HCT116 (cell line): ENCODE results near the gene SYMPK. TPM values are rescaled to one million over a fixed set of nuclear protein-coding genes. Genes with fewer than 3 reads are reported as not detected.

Experiments used
- ATAC-seq: fragments of 200-7000 bp; cut with Tn5 transposase; 2 replicates; pipeline ENCODE4 v1.9.1; 2020; ENCODE audit warnings: mild to moderate bottlenecking, moderate library complexity
- BruUV-seq: library from RNA; stranded (reverse); fragments of 400-500 nt; replicated peaks from 2 replicates; lab custom pipeline; 2021; lab: Mats Ljungman, UMichigan
- CTCF ChIA-PET: fragments of 300-600 bp; sonication (Branson Sonifier 250); formaldehyde crosslinking; loops from one replicate; lab custom pipeline; 2021; ENCODE audit warnings: antibody characterized with exemption; lab: Charles Lee
- POLR2A ChIA-PET: fragments of 300-600, 350-600 bp; sonication (Branson Sonifier 250); formaldehyde crosslinking; loops from one replicate; lab custom pipeline; 2021; ENCODE audit warnings: antibody characterized with exemption; lab: Charles Lee
- RAD21 ChIA-PET, 2 experiments: fragments of 300-600 bp; sonication (Branson Sonifier 250); formaldehyde crosslinking; loops; one replicate each; lab custom pipeline; 2023; ENCODE audit warnings: low total read pairs in 2 of 2; ENCODE audit not compliant: uncharacterized antibody in 2 of 2, unreplicated experiment in 2 of 2, low non-redundant PET in 1 of 2; lab: Charles Lee
- DNase-seq: peaks from one replicate; pipeline ENCODE4 v3.0.0-alpha.2; 2010; ENCODE audit warnings: low read depth, low spot score
- H2AFZ ChIP-seq: fragments of 200-600 bp; shearing (Covaris generic), sonication (generic); 2 replicates; pipeline ENCODE4 v1.6.1; 2017; ENCODE audit warnings: low read depth, mixed run types, mixed read lengths, antibody characterized with exemption, low read length; ENCODE audit not compliant: poor library complexity, severe bottlenecking
- H3K27ac ChIP-seq: 2 replicates; pipeline ENCODE4 v1.5.1; 2012; ENCODE audit warnings: low read depth, low read length
- H3K27me3 ChIP-seq: fragments of 200-600 bp; sonication (generic); 2 replicates; pipeline ENCODE4 v1.6.1; 2016; ENCODE audit warnings: mixed run types, low read length, mixed read lengths; ENCODE audit not compliant: insufficient read depth
- H3K36me3 ChIP-seq, 2 experiments: fragments of 200-500 bp in 1 of 2; fragments of 200-600 bp in 1 of 2; sonication (Bioruptor generic) in 1 of 2; sonication (generic) in 1 of 2; 2 replicates each; pipeline versions ENCODE4 v1.5.1 to v1.6.1; 2014 to 2016; ENCODE audit warnings: low read length in 2 of 2, inconsistent platforms in 1 of 2, mixed read lengths in 1 of 2, mixed run types in 1 of 2; ENCODE audit not compliant: insufficient read depth in 2 of 2, control insufficient read depth in 1 of 2
- H3K4me1 ChIP-seq, 2 experiments: fragments of 200-600 bp in 1 of 2; sonication (generic) in 1 of 2; 2 replicates each; pipeline versions ENCODE4 v1.5.1 to v1.6.1; 2012 to 2017; ENCODE audit warnings: low read length in 2 of 2, inconsistent platforms in 1 of 2, mild to moderate bottlenecking in 1 of 2, mixed read lengths in 1 of 2, mixed run types in 1 of 2, moderate library complexity in 1 of 2; ENCODE audit not compliant: insufficient read depth in 2 of 2, control insufficient read depth in 1 of 2
- H3K4me2 ChIP-seq: fragments of 200-600 bp; sonication (generic); 2 replicates; pipeline ENCODE4 v1.6.1; 2017; ENCODE audit warnings: mixed run types, low read length, mixed read lengths
- H3K4me3 ChIP-seq, 2 experiments: fragments of 200-600 bp in 1 of 2; sonication (generic) in 1 of 2; replicated peaks in 1 of 2; 2 replicates each; pipeline ENCODE4 v1.5.1; 2011 to 2016; ENCODE audit warnings: low read length in 2 of 2, control low read depth in 1 of 2, low read depth in 1 of 2, mild to moderate bottlenecking in 1 of 2, mixed read lengths in 1 of 2, mixed run types in 1 of 2
- H3K79me2 ChIP-seq: fragments of 200-600 bp; sonication (generic); 2 replicates; pipeline ENCODE4 v1.6.1; 2017; ENCODE audit warnings: mild to moderate bottlenecking, mixed run types, low read length, moderate library complexity, mixed read lengths; ENCODE audit not compliant: insufficient read depth
- H3K9ac ChIP-seq: fragments of 200-600 bp; sonication (generic); 2 replicates; pipeline ENCODE4 v1.6.1; 2016; ENCODE audit warnings: low read length, mixed read lengths
- H3K9me2 ChIP-seq: fragments of 200-600 bp; sonication (generic), shearing (Covaris generic); 2 replicates; pipeline ENCODE4 v1.6.1; 2017; ENCODE audit warnings: mixed run types, mild to moderate bottlenecking, moderate library complexity; ENCODE audit not compliant: insufficient read depth
- H3K9me3 ChIP-seq, 2 experiments: fragments of 200-500 bp in 1 of 2; fragments of 200-600 bp in 1 of 2; sonication (Bioruptor generic) in 1 of 2; sonication (generic) in 1 of 2; 2 replicates each; pipeline ENCODE4 v1.6.1; 2014 to 2017; ENCODE audit warnings: low read length in 2 of 2, mixed read lengths in 2 of 2, inconsistent platforms in 1 of 2, low read depth in 1 of 2, mild to moderate bottlenecking in 1 of 2, mixed run types in 1 of 2, moderate library complexity in 1 of 2; ENCODE audit not compliant: control insufficient read depth in 1 of 2, insufficient read depth in 1 of 2
- H4K20me1 ChIP-seq: fragments of 200-600 bp; sonication (generic), shearing (Covaris generic); 2 replicates; pipeline ENCODE4 v1.6.1; 2017; ENCODE audit warnings: mixed run types, mild to moderate bottlenecking, moderate library complexity; ENCODE audit not compliant: insufficient read depth
- ATF3 ChIP-seq: IDR thresholded peaks from 2 replicates; pipeline ENCODE4 v1.6.1; 2012
- CBX3 ChIP-seq: IDR thresholded peaks from 2 replicates; pipeline ENCODE4 v1.6.1; 2012; ENCODE audit warnings: low read depth
- EGR1 ChIP-seq: IDR thresholded peaks from 2 replicates; pipeline ENCODE4 v1.6.1; 2012; ENCODE audit warnings: low read depth
- ELF1 ChIP-seq: IDR thresholded peaks from 2 replicates; pipeline ENCODE4 v1.6.1; 2012; ENCODE audit warnings: low read depth, borderline replicate concordance
- EZH2 ChIP-seq: fragments of 200-600 bp; sonication (generic); IDR thresholded peaks from 2 replicates; pipeline ENCODE4 v1.6.1; 2017; ENCODE audit warnings: antibody characterized with exemption, mixed run types
- EZH2phosphoT487 ChIP-seq: fragments of 200-600 bp; IDR thresholded peaks from 2 replicates; pipeline ENCODE4 v1.6.1; 2018; ENCODE audit warnings: antibody characterized with exemption, borderline replicate concordance
- FOSL1 ChIP-seq: IDR thresholded peaks from 2 replicates; pipeline ENCODE4 v1.6.1; 2012; ENCODE audit warnings: low read depth
- JUND ChIP-seq: IDR thresholded peaks from 2 replicates; pipeline ENCODE4 v1.6.1; 2012
- MAX ChIP-seq: IDR thresholded peaks from 2 replicates; pipeline ENCODE4 v1.6.1; 2012
- POLR2A ChIP-seq: IDR thresholded peaks from 2 replicates; pipeline ENCODE4 v1.7.0; 2011; ENCODE audit warnings: borderline replicate concordance; ENCODE audit not compliant: insufficient read depth, insufficient read length; ENCODE audit errors: extremely low read depth
- POLR2AphosphoS5 ChIP-seq: IDR thresholded peaks from 2 replicates; pipeline ENCODE4 v1.6.1; 2011; ENCODE audit warnings: mild to moderate bottlenecking, low read depth, low read length, moderate library complexity
- RAD21 ChIP-seq: IDR thresholded peaks from 2 replicates; pipeline ENCODE4 v1.6.1; 2012; ENCODE audit warnings: low read depth, mild to moderate bottlenecking
- SP1 ChIP-seq: IDR thresholded peaks from 2 replicates; pipeline ENCODE4 v1.6.1; 2012; ENCODE audit warnings: low read depth
- SRF ChIP-seq: IDR thresholded peaks from 2 replicates; pipeline ENCODE4 v1.6.1; 2012; ENCODE audit warnings: low read depth
- TCF7L2 ChIP-seq: IDR thresholded peaks from 2 replicates; pipeline ENCODE4 v1.7.0; 2011; ENCODE audit warnings: borderline replicate concordance, inconsistent platforms; ENCODE audit not compliant: insufficient read depth, insufficient read length; ENCODE audit errors: extremely low read depth
- YY1 ChIP-seq: IDR thresholded peaks from 2 replicates; pipeline ENCODE4 v1.6.1; 2011; ENCODE audit warnings: low read length, low read depth, moderate library complexity, mild to moderate bottlenecking; ENCODE audit not compliant: insufficient replicate concordance; ENCODE audit errors: extremely low read depth
- ZFX ChIP-seq: fragments of 450-650 bp; IDR thresholded peaks from 2 replicates; pipeline ENCODE4 v1.6.1; 2017
- ZNF274 ChIP-seq: fragments of 200-500 bp; sonication (Bioruptor generic); IDR thresholded peaks from 2 replicates; pipeline ENCODE4 v1.6.1; 2014; ENCODE audit warnings: mild to moderate bottlenecking, low read depth, low read length, inconsistent platforms
- intact Hi-C: fragments of 100-400 bp; cut with micrococcal nuclease; formaldehyde crosslinking; loops from 2 replicates; pipeline ENCODE4 v1.10.0; 2022
- total RNA-seq: library from RNA; stranded (reverse); gene quantifications from one replicate; pipeline ENCODE4 v1.2.1, GENCODE V29; 2021; ENCODE audit not compliant: unreplicated experiment

The SYMPK gene
- total RNA-seq, 1 experiment from 2014 or later = 117 TPM

GRCh38 chr19:45772130-45772840 is 90.7 kb downstream of the SYMPK start:
- Histone ChIP-seq H2AFZ (no peak overlapping the region), H3K9me3 (no peaks in the 10 kb centered on the region), H3K9ac (no peak overlapping the region), H3K36me3 (peaks cover 0 to 4% of the 10 kb centered on the region in 2 experiments; a peak in 3 of 4 replicates), H3K79me2 (no peaks in the 10 kb centered on the region), H3K4me1 (peaks cover 7 to 32% of the 10 kb centered on the region in 2 experiments), H3K9me2 (no peaks in the 10 kb centered on the region), H4K20me1 (no peaks in the 10 kb centered on the region), H3K4me2 (no peak overlapping the region), H3K27ac (peak overlapping the region; percentile 94), H3K4me3 (no peak overlapping the region), H3K27me3 (no peaks in the 10 kb centered on the region)
- intact Hi-C loops = loop anchor here (10.0 kb wide), 1 partner anchor 677 kb away; the partner anchor contains the start of gene PPP1R37
- DNase-seq (no peak), ATAC-seq (no peak)
- POLR2A ChIA-PET = no interaction called here
- RAD21 ChIA-PET = no interaction called here
- BruUV-seq = no TSS peak
- CTCF ChIA-PET = no interaction called here
- TF ChIP-seq RAD21 (no peak), ZNF274 (no peak), ELF1 (no peak), POLR2A (no peak), CBX3 (no peak), YY1 (no peak)

- Histone ChIP-seq H3K9ac (peak overlapping the region; percentile 58; the same call in 1 of the 2 replicates), H4K20me1 (no peaks in the 10 kb centered on the region), H3K79me2 (no peaks in the 10 kb centered on the region), H3K36me3 (no peaks in the 10 kb centered on the region; a peak in 1 of 4 replicates), H3K4me1 (peaks cover 12 to 41% of the 10 kb centered on the region in 2 experiments), H3K4me3 (peak overlapping the region in 1 of 2 experiments; percentile 43; a peak in 1 of 4 replicates), H3K9me2 (no peaks in the 10 kb centered on the region), H3K9me3 (no peaks in the 10 kb centered on the region), H2AFZ (no peak overlapping the region), H3K4me2 (peak overlapping the region; percentile 92), H3K27me3 (no peaks in the 10 kb centered on the region), H3K27ac (peak overlapping the region; percentile 94)
- POLR2A ChIA-PET = interaction anchor here (1.0 to 3.6 kb wide), 2 partner anchors 10 to 141 kb away, joined by 6 to 50 read pairs; partner anchors contain the start of gene DMPK
- intact Hi-C loops = loop anchor here (2.0 to 10.0 kb wide), 3 partner anchors 41 to 677 kb away; partner anchors contain the start of genes FBXO46, PPP1R37 and QPCTL
- no peak for DNase-seq
- CTCF ChIA-PET = interaction anchor here (2.8 to 4.2 kb wide), 3 partner anchors 7 to 46 kb away, joined by 26 to 71 read pairs (median 54); no protein-coding TSS in a partner anchor
- no TSS peak for BruUV-seq
- no peak for ATAC-seq
- RAD21 ChIA-PET = interaction anchor here in 1 of 2 experiments (1.9 kb wide), 1 partner anchor 28 kb away, joined by 8 read pairs; no protein-coding TSS in a partner anchor
- TF ChIP-seq JUND = no peak
- no peak for TF ChIP-seq SRF
- TF ChIP-seq POLR2AphosphoS5 = no peak
- TF ChIP-seq ZNF274 = no peak
- TF ChIP-seq EZH2 = no peak
- TF ChIP-seq RAD21 = no peak
- no peak for TF ChIP-seq TCF7L2
- no peak for TF ChIP-seq MAX
- TF ChIP-seq FOSL1 = no peak
- no peak for TF ChIP-seq ATF3
- TF ChIP-seq EZH2phosphoT487 = no peak
- no peak for TF ChIP-seq SP1
- TF ChIP-seq ZFX = no peak
- TF ChIP-seq EGR1 = no peak
Observed at GRCh38 chr19:45771311-45771933, 91.5 kb downstream of the SYMPK start.
